ENCODE data around the gene ZNF490.

The ZNF490 gene

GRCh38 chr19:12655546-12655945 is 44.9 kb upstream of the ZNF490 start:
- Histone ChIP-seq H3K4me2 (ENCODE audit: low read length) (no peak overlapping the region), H4K20me1 (ENCODE audit: control insufficient read depth, insufficient read depth, low read depth, low read length) (no peaks in the 10 kb centered on the region), H3F3A (ENCODE audit: control insufficient read depth, insufficient read depth) (no peaks in the 10 kb centered on the region), H3K4me3 (ENCODE audit: low read length) (no peak overlapping the region), H3K79me2 (ENCODE audit: control insufficient read depth, low read length) (no peaks in the 10 kb centered on the region), H3K27me3 (ENCODE audit: control insufficient read depth, low read length) (no peaks in the 10 kb centered on the region), H3K36me3 (ENCODE audit: control insufficient read depth, low read length) (peaks cover 38% of the 10 kb centered on the region), H3K9me2 (replicated peaks; ENCODE audit: control insufficient read depth, low read length) (no peaks in the 10 kb centered on the region), H3K9me3 (ENCODE audit: control insufficient read depth, insufficient read depth, low read length) (no peaks in the 10 kb centered on the region), H3K27ac (ENCODE audit: low read depth, low read length) (no peak overlapping the region), H3K4me1 (ENCODE audit: control insufficient read depth, low read length) (no peaks in the 10 kb centered on the region)
- TF ChIP-seq, protein P1, sequence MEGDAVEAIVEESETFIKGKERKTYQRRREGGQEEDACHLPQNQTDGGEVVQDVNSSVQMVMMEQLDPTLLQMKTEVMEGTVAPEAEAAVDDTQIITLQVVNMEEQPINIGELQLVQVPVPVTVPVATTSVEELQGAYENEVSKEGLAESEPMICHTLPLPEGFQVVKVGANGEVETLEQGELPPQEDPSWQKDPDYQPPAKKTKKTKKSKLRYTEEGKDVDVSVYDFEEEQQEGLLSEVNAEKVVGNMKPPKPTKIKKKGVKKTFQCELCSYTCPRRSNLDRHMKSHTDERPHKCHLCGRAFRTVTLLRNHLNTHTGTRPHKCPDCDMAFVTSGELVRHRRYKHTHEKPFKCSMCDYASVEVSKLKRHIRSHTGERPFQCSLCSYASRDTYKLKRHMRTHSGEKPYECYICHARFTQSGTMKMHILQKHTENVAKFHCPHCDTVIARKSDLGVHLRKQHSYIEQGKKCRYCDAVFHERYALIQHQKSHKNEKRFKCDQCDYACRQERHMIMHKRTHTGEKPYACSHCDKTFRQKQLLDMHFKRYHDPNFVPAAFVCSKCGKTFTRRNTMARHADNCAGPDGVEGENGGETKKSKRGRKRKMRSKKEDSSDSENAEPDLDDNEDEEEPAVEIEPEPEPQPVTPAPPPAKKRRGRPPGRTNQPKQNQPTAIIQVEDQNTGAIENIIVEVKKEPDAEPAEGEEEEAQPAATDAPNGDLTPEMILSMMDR (IDR thresholded peaks at IDR 0.05; ENCODE audit: low read depth, low read length, poor library complexity, severe bottlenecking), result no peak
- no peak for TF ChIP-seq EZH2phosphoT487 (IDR thresholded peaks at IDR 0.05; ENCODE audit: borderline replicate concordance, low read length)

DNA sequence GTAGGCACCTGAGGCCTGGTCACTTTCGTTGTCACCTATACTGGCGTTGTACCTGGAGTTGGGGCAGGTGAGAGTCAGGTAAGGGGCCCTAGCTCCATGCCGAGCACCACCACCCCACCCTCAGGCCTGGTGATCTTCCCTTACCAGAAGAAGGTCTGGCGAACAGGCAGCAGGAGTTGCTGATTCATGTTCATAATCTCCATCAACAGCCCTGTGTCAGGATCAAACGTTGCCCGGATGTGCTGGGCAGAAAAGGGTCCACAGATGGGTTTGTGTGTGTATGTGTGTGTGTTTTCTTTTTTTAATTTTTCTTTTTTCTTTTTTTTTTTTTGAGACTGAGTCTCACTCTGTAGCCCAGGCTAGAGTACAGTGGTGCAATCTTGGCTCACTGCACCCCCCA is 41.6 kb upstream of the ZNF490 start:
- TF ChIP-seq, protein P1 (IDR thresholded peaks at IDR 0.05; ENCODE audit: low read depth, low read length, poor library complexity, severe bottlenecking), result no peak
- Histone ChIP-seq H3K27me3 (ENCODE audit: control insufficient read depth, low read length) (no peaks in the 10 kb centered on the region), H3K79me2 (ENCODE audit: control insufficient read depth, low read length) (no peaks in the 10 kb centered on the region)

GRCh38 chr19:12649941-12650340 is 39.3 kb upstream of the ZNF490 start:
- Histone ChIP-seq H3K4me3 (ENCODE audit: low read length) (no peak overlapping the region), H3K36me3 (ENCODE audit: control insufficient read depth, low read length) (peaks cover 10% of the 10 kb centered on the region), H4K20me1 (ENCODE audit: control insufficient read depth, insufficient read depth, low read depth, low read length) (no peaks in the 10 kb centered on the region), H3K9me2 (replicated peaks; ENCODE audit: control insufficient read depth, low read length) (no peaks in the 10 kb centered on the region), H3K79me2 (ENCODE audit: control insufficient read depth, low read length) (no peaks in the 10 kb centered on the region), H3K27ac (ENCODE audit: low read depth, low read length) (no peak overlapping the region), H3K9me3 (ENCODE audit: control insufficient read depth, insufficient read depth, low read length) (no peaks in the 10 kb centered on the region), H3K27me3 (ENCODE audit: control insufficient read depth, low read length) (no peaks in the 10 kb centered on the region), H3F3A (ENCODE audit: control insufficient read depth, insufficient read depth) (no peaks in the 10 kb centered on the region), H3K4me2 (ENCODE audit: low read length) (no peak overlapping the region), H3K4me1 (ENCODE audit: control insufficient read depth, low read length) (no peaks in the 10 kb centered on the region)
- TF ChIP-seq EZH2phosphoT487 (IDR thresholded peaks at IDR 0.05; ENCODE audit: borderline replicate concordance, low read length), result no peak
- TF ChIP-seq, protein P1 (IDR thresholded peaks at IDR 0.05; ENCODE audit: low read depth, low read length, poor library complexity, severe bottlenecking), result no peak

More for the DNA sequence above, 41.6 kb upstream of the ZNF490 start:
- Histone ChIP-seq H3K36me3 (ENCODE audit: control insufficient read depth, low read length) (peaks cover 29% of the 10 kb centered on the region), H3F3A (ENCODE audit: control insufficient read depth, insufficient read depth) (no peaks in the 10 kb centered on the region), H3K4me1 (ENCODE audit: control insufficient read depth, low read length) (no peaks in the 10 kb centered on the region), H3K9me2 (replicated peaks; ENCODE audit: control insufficient read depth, low read length) (no peaks in the 10 kb centered on the region), H3K9me3 (ENCODE audit: control insufficient read depth, insufficient read depth, low read length) (no peaks in the 10 kb centered on the region), H3K4me3 (ENCODE audit: low read length) (no peak overlapping the region), H3K27ac (ENCODE audit: low read depth, low read length) (no peak overlapping the region), H4K20me1 (ENCODE audit: control insufficient read depth, insufficient read depth, low read depth, low read length) (no peaks in the 10 kb centered on the region), H3K4me2 (ENCODE audit: low read length) (no peak overlapping the region)

GRCh38 chr19:12648088-12648487 is 37.5 kb upstream of the ZNF490 start:
- no peaks in the 10 kb centered on the region for H4K20me1 ChIP-seq (ENCODE audit: control insufficient read depth, insufficient read depth, low read depth, low read length)
- no peaks in the 10 kb centered on the region for H3K9me2 ChIP-seq (replicated peaks; ENCODE audit: control insufficient read depth, low read length)
- H3K79me2 ChIP-seq (ENCODE audit: control insufficient read depth, low read length), result no peaks in the 10 kb centered on the region
- no peak overlapping the region for H3K4me3 ChIP-seq (ENCODE audit: low read length)
- H3K27ac ChIP-seq (ENCODE audit: low read depth, low read length), result no peak overlapping the region
- no peaks in the 10 kb centered on the region for H3K9me3 ChIP-seq (ENCODE audit: control insufficient read depth, insufficient read depth, low read length)
- H3K36me3 ChIP-seq (ENCODE audit: control insufficient read depth, low read length), result peaks cover 8% of the 10 kb centered on the region
- H3K4me1 ChIP-seq (ENCODE audit: control insufficient read depth, low read length), result no peaks in the 10 kb centered on the region
- H3F3A ChIP-seq (ENCODE audit: control insufficient read depth, insufficient read depth), result no peaks in the 10 kb centered on the region
- TF ChIP-seq, protein P1 (IDR thresholded peaks at IDR 0.05; ENCODE audit: low read depth, low read length, poor library complexity, severe bottlenecking), result no peak
- TF ChIP-seq EZH2phosphoT487 (IDR thresholded peaks at IDR 0.05; ENCODE audit: borderline replicate concordance, low read length), result no peak
- no peak overlapping the region for H3K4me2 ChIP-seq (ENCODE audit: low read length)
- H3K27me3 ChIP-seq (ENCODE audit: control insufficient read depth, low read length), result no peaks in the 10 kb centered on the region

All from DOHH2 (cell line).